ENCODE results near the gene SLC38A8. TPM values are rescaled to one million over a fixed set of nuclear protein-coding genes. Genes with fewer than 3 reads are reported as not detected.

Gene SLC38A8
- total RNA-seq, 1 experiment from 2014 or later, result not detected

DNA sequence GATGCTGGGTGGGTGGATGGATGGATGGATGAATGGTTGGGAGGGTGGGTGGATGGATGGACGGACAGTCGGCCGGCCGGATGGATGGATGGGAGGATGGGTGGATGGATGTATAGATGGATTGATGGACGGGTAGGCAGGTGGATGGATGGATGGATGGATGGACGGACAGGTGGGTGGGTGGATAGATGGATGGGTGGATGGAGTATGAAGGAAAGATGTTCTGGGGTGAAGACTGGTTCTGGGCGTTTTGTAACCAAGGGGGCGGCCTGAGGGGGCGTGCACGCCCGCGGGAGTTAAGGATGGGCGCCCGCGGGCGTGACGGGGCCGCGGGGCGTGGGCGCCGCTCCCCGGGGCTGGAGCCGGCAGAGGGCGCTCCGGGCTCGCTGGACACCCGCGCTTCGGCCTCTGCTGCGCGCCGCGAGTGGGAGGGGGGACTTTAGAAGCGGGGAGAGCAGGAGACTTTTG is 74.7 kb downstream of the SLC38A8 start, which contains the start of gene NECAB2:
NECAB2 (plus strand) TSS at position 407 of the 468 bp plus-strand sequence. CDS start 405 bp downstream, outside the sequence.
- Histone ChIP-seq H3K4me3 (ENCODE audit: low read depth in 2 of 2, low read length in 2 of 2) (no peak within 1 kb of the TSS; a peak in 1 of 4 replicates), H3K36me3 (ENCODE audit: control insufficient read depth, insufficient read depth, low read length) (no peaks in the 10 kb centered on the region), H3K27ac (ENCODE audit: low read length) (no peak within 1 kb of the TSS), H3K27me3 (ENCODE audit: control insufficient read depth, insufficient read depth, low read length) (no peaks in the 10 kb centered on the region), H3K9me3 (ENCODE audit: control insufficient read depth, insufficient read depth, low read depth, low read length) (no peaks in the 10 kb centered on the region), H3K4me1 (ENCODE audit: control insufficient read depth, insufficient read depth, low read length) (no peaks in the 10 kb centered on the region)
- no TSS peak for BruUV-seq (replicated peaks)
- in situ Hi-C loops (cut with HindIII; ENCODE audit: low pct_unique_long_range_greater_than_20kb, low sequenced_read_pairs) (no loop called here), intact Hi-C loops (cut with micrococcal nuclease; ENCODE audit: unreplicated experiment) (no loop called here)
- ATAC-seq, result peak; percentile 80
- TF ChIP-seq SIN3A (IDR thresholded peaks at IDR 0.05; ENCODE audit: borderline replicate concordance, insufficient read depth, low read depth, low read length) (no peak), CTCF (IDR thresholded peaks at IDR 0.05) (peak; percentile 86)
- TF ChIP-seq, protein P1, sequence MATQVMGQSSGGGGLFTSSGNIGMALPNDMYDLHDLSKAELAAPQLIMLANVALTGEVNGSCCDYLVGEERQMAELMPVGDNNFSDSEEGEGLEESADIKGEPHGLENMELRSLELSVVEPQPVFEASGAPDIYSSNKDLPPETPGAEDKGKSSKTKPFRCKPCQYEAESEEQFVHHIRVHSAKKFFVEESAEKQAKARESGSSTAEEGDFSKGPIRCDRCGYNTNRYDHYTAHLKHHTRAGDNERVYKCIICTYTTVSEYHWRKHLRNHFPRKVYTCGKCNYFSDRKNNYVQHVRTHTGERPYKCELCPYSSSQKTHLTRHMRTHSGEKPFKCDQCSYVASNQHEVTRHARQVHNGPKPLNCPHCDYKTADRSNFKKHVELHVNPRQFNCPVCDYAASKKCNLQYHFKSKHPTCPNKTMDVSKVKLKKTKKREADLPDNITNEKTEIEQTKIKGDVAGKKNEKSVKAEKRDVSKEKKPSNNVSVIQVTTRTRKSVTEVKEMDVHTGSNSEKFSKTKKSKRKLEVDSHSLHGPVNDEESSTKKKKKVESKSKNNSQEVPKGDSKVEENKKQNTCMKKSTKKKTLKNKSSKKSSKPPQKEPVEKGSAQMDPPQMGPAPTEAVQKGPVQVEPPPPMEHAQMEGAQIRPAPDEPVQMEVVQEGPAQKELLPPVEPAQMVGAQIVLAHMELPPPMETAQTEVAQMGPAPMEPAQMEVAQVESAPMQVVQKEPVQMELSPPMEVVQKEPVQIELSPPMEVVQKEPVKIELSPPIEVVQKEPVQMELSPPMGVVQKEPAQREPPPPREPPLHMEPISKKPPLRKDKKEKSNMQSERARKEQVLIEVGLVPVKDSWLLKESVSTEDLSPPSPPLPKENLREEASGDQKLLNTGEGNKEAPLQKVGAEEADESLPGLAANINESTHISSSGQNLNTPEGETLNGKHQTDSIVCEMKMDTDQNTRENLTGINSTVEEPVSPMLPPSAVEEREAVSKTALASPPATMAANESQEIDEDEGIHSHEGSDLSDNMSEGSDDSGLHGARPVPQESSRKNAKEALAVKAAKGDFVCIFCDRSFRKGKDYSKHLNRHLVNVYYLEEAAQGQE (IDR thresholded peaks at IDR 0.05; ENCODE audit: insufficient read depth in 1 of 2, low read depth in 2 of 2, low read length in 1 of 2), result no peak
- POLR2A ChIA-PET, result no interaction called here
- CTCF ChIA-PET, result no interaction called here
- DNase-seq (ENCODE audit: low read depth, low spot score), result no peak

GRCh38 chr16:83967091-83967490 is 75.5 kb downstream of the SLC38A8 start:
- Histone ChIP-seq H3K36me3 (ENCODE audit: control insufficient read depth, insufficient read depth, low read length) (no peaks in the 10 kb centered on the region), H3K4me1 (ENCODE audit: control insufficient read depth, insufficient read depth, low read length) (no peaks in the 10 kb centered on the region), H3K9me3 (ENCODE audit: control insufficient read depth, insufficient read depth, low read depth, low read length) (no peaks in the 10 kb centered on the region), H3K27me3 (ENCODE audit: control insufficient read depth, insufficient read depth, low read length) (no peaks in the 10 kb centered on the region), H3K27ac (ENCODE audit: low read length) (no peak overlapping the region), H3K4me3 (ENCODE audit: low read depth in 2 of 2, low read length in 2 of 2) (no peak overlapping the region)
- POLR2A ChIA-PET, result no interaction called here
- no peak for DNase-seq (ENCODE audit: low read depth, low spot score)
- no TSS peak for BruUV-seq (replicated peaks)
- no peak for ATAC-seq
- intact Hi-C loops (cut with micrococcal nuclease; ENCODE audit: unreplicated experiment) (no loop called here), in situ Hi-C loops (cut with HindIII; ENCODE audit: low pct_unique_long_range_greater_than_20kb, low sequenced_read_pairs) (no loop called here)
- TF ChIP-seq TCF7L2 (IDR thresholded peaks at IDR 0.05; ENCODE audit: low read depth, low read length), result no peak
- TF ChIP-seq SIN3A (IDR thresholded peaks at IDR 0.05; ENCODE audit: borderline replicate concordance, insufficient read depth, low read depth, low read length), result no peak
- TF ChIP-seq, protein P1 (IDR thresholded peaks at IDR 0.05; ENCODE audit: insufficient read depth in 1 of 2, low read depth in 2 of 2, low read length in 1 of 2), result no peak
- no peak for TF ChIP-seq POLR2AphosphoS5 (IDR thresholded peaks at IDR 0.05; ENCODE audit: low read depth, low read length)
- no peak for TF ChIP-seq CTCF (IDR thresholded peaks at IDR 0.05)
- CTCF ChIA-PET, result no interaction called here

All from Panc1 (cell line).